ENCODE results near the gene ERC2.

DNA sequence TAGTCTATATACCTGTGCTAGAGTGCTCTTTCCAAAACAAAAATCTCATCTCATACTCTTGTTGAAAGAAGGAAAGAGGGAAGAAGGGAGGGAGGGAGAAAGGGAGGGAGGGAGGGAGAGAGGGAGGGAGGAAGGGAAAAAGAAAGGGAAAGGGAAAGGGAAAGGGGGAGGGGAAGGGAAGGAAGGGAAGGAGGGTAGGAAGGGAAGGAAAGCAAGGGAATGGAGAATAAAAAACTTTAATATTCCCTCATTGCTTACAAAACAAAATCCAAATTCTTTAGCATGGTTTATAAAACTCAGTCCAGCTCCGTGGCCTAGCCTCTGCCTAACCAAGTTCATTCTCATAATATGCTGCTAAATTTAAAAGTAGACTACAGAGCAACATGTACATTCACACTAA lies 104.5 kb downstream of the ERC2 start:
- TF ChIP-seq, protein P1, sequence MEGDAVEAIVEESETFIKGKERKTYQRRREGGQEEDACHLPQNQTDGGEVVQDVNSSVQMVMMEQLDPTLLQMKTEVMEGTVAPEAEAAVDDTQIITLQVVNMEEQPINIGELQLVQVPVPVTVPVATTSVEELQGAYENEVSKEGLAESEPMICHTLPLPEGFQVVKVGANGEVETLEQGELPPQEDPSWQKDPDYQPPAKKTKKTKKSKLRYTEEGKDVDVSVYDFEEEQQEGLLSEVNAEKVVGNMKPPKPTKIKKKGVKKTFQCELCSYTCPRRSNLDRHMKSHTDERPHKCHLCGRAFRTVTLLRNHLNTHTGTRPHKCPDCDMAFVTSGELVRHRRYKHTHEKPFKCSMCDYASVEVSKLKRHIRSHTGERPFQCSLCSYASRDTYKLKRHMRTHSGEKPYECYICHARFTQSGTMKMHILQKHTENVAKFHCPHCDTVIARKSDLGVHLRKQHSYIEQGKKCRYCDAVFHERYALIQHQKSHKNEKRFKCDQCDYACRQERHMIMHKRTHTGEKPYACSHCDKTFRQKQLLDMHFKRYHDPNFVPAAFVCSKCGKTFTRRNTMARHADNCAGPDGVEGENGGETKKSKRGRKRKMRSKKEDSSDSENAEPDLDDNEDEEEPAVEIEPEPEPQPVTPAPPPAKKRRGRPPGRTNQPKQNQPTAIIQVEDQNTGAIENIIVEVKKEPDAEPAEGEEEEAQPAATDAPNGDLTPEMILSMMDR (IDR thresholded peaks at IDR 0.05; ENCODE audit: low read length) = no peak
- TF ChIP-seq EZH2 (IDR thresholded peaks at IDR 0.05; ENCODE audit: borderline replicate concordance, low read length) = no peak
